ENCODE results near the gene RIPOR3. TPM values are rescaled to one million over a fixed set of nuclear protein-coding genes. Genes with fewer than 3 reads are reported as not detected.

RIPOR3 gene
- total and polyA plus RNA-seq, 12 donors, result 1.6 to 50.2 (median 3.3) TPM

DNA sequence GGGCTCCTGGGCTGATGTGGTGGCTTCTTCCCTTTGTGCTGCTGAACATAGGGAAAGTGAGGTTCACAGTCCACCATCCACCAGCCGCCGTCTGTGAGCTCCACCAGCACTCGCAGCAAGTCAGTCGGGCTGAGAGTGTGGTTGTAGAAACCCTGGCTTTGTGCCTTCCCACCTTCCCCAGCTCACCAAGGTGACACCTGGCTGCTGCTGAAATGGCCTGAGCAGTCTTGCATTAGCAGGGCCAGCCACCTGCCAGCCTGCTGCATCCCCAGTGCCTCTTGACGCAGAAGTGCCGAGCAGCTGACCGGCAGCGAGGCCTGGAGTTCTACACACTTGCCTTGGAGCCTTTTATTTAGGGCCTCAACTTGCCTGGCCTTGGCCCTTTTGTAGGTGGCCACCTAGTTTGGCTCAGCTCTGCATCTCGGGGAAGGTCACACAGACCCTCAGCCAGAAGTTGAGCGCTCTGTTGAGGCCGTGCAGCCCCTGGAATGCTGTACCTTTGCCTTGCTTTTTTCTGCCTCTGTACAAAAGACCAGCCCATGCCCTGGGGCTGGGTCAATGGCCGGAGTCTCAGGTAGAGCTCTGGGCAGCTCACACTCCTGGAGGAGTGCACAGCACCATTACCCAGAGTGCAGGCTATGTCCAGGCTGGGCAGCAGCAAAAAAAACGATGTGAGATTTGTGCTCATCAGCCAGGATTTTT, 104.7 kb downstream of the RIPOR3 start:
- 88 to 96% methylated on average over 13 of the region's 13 CpGs for WGBS, 2 donors
- DNase-seq, result no peak
- TF ChIP-seq, protein P1, sequence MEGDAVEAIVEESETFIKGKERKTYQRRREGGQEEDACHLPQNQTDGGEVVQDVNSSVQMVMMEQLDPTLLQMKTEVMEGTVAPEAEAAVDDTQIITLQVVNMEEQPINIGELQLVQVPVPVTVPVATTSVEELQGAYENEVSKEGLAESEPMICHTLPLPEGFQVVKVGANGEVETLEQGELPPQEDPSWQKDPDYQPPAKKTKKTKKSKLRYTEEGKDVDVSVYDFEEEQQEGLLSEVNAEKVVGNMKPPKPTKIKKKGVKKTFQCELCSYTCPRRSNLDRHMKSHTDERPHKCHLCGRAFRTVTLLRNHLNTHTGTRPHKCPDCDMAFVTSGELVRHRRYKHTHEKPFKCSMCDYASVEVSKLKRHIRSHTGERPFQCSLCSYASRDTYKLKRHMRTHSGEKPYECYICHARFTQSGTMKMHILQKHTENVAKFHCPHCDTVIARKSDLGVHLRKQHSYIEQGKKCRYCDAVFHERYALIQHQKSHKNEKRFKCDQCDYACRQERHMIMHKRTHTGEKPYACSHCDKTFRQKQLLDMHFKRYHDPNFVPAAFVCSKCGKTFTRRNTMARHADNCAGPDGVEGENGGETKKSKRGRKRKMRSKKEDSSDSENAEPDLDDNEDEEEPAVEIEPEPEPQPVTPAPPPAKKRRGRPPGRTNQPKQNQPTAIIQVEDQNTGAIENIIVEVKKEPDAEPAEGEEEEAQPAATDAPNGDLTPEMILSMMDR (IDR thresholded peaks at IDR 0.05), result no peak
- Histone ChIP-seq H3K36me3 (peaks cover 0 to 94% (median 19%) of the 10 kb centered on the region in 9 donors), H3K27ac (no peak overlapping the region), H3K4me1 (peaks cover 0 to 7% (median under 1%) of the 10 kb centered on the region in 9 donors), H3K4me3 (no peak overlapping the region), H3K27me3 (no peaks in the 10 kb centered on the region), H3K9me3 (no peaks in the 10 kb centered on the region)
- intact Hi-C loops (cut with DNase I), result loop anchor here in 1 of 10 donors (5.0 kb wide), 1 partner anchor 156 kb away; no protein-coding TSS in a partner anchor
- peak in 1 of 8 donors; percentile 5 for ATAC-seq

DNA sequence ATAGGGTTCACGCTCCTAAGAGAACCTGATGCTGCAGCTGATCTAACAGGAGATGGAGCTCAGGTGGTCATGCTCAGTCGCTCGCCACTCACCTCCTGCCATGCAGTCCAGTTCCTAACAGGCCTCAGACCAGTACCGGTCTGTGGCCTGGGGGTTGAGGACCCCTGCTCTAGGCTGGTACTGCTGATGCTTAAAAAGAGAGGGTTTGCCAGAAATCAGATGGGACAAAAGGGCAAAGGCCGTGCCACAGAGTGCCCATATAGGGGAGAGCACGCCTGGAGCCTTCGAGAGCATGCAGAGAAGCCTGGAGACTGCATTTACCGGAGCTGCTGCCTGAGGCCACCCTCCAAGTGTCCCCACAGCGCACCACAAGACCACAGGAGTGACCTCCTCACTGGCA, 105.7 kb downstream of the RIPOR3 start:
- no peak overlapping the region for H3K27ac ChIP-seq
- intact Hi-C loops (cut with DNase I), result loop anchor here in 1 of 10 donors (5.0 kb wide), 1 partner anchor 157 kb away; no protein-coding TSS in a partner anchor
- H3K27me3 ChIP-seq, result no peaks in the 10 kb centered on the region
- H3K4me1 ChIP-seq, result peaks cover 0 to 5% (median 0%) of the 10 kb centered on the region in 9 donors
- H3K4me3 ChIP-seq, result no peak overlapping the region
- TF ChIP-seq, protein P1 (IDR thresholded peaks at IDR 0.05), result no peak
- no peaks in the 10 kb centered on the region for H3K9me3 ChIP-seq
- no peak for ATAC-seq
- peaks cover 0 to 100% (median 19%) of the 10 kb centered on the region in 9 donors for H3K36me3 ChIP-seq
- no peak for DNase-seq
- 93 to 94% methylated on average over 9 of the region's 9 CpGs for WGBS, 2 donors

DNA sequence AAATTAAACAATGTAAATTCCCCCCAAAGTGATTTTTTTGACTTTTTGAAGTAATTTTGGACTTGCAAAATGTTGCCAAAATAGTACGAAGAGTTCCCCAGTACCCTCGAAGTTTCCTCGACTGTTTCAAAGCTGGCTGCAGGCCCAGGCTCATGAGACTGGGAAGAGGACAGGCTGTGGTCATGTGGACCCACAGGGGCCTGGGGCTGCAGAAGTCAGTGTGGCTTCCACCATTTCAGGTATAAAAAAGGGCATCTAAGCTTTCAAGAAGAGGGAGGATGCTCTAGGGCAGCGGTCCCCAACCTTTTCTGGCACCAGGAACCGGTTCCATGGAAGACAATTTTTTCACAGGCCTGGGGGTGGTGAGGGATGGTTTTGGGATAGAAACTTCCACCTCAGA, 106.1 kb downstream of the RIPOR3 start:
- Histone ChIP-seq H3K4me3 (no peak overlapping the region), H3K27ac (no peak overlapping the region), H3K36me3 (peaks cover 0 to 100% (median 19%) of the 10 kb centered on the region in 9 donors), H3K4me1 (peaks cover 0 to 5% (median 0%) of the 10 kb centered on the region in 9 donors), H3K27me3 (no peaks in the 10 kb centered on the region), H3K9me3 (no peaks in the 10 kb centered on the region)
- ATAC-seq (no peak), DNase-seq (no peak)
- WGBS, 2 donors, result 62 to 69% methylated on average over 5 of the region's 5 CpGs
- intact Hi-C loops (cut with DNase I), result loop anchor here in 1 of 10 donors (5.0 kb wide), 1 partner anchor 157 kb away; no protein-coding TSS in a partner anchor
- TF ChIP-seq, protein P1 (IDR thresholded peaks at IDR 0.05), result no peak

DNA sequence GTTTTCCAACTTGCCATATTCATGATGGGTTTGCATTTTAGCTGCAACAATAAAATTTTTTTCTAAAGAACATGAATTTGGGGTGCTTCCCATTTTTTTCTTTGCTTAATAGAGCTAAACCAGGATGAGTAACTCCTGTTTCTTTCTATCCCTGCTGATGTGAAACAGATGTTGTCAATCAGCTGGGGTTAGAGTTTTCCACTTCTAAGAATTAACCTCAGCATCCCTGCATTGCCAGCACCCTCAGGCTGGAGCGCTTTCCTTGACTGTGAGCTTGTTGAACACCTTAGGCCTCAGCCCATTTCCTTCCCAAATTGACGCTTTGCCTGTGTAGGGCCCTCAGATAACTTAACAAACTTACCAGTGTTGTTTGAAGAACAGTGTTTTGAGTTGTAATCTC, 106.7 kb downstream of the RIPOR3 start:
- Histone ChIP-seq H3K27me3 (no peaks in the 10 kb centered on the region), H3K36me3 (peaks cover 0 to 100% (median 23%) of the 10 kb centered on the region in 9 donors), H3K9me3 (no peaks in the 10 kb centered on the region), H3K4me3 (no peak overlapping the region), H3K27ac (no peak overlapping the region), H3K4me1 (peaks cover 0 to 9% (median 0%) of the 10 kb centered on the region in 9 donors)
- ATAC-seq (no peak), DNase-seq (no peak)
- intact Hi-C loops (cut with DNase I), result loop anchor here in 4 of 10 donors (5.0 kb wide), 4 partner anchors 102 to 397 kb away; no protein-coding TSS in a partner anchor
- TF ChIP-seq, protein P1 (IDR thresholded peaks at IDR 0.05), result no peak
- 93 to 94% methylated on average over 2 of the region's 2 CpGs for WGBS, 2 donors
